Fibroblast of skin of left biceps (primary cell): ENCODE results near the gene VPS26A.

ENCODE experiments used
- DNase-seq, 2 experiments: peaks; one replicate each; pipeline ENCODE4 v3.0.0-alpha.2; 2013; ENCODE audit warnings: low read depth in 2 of 2

VPS26A gene

GRCh38 chr10:69179089-69179742 lies 55.2 kb downstream of the VPS26A start:
- DNase-seq = peak in 1 of 2 experiments; percentile 17

GRCh38 chr10:69179743-69180524 lies 56.0 kb downstream of the VPS26A start, which contains the start of gene SUPV3L1:
TSS of gene SUPV3L1 (plus strand) at chr10:69180234. CDS start at chr10:69180292, 58 bp downstream.
- peak; percentile 91 to 93 for DNase-seq

- no peak for DNase-seq
Measured at GRCh38 chr10:69180525-69181204, 56.7 kb downstream of the VPS26A start.

- no peak for DNase-seq
Measured at GRCh38 chr10:69181433-69181832, 57.5 kb downstream of the VPS26A start.

- no peak for DNase-seq
Measured at GRCh38 chr10:69182005-69182404, 58.0 kb downstream of the VPS26A start.

GRCh38 chr10:69186524-69186923 lies 62.5 kb downstream of the VPS26A start:
- no peak for DNase-seq

GRCh38 chr10:69201045-69201444 lies 77.1 kb downstream of the VPS26A start:
- no peak for DNase-seq

DNA sequence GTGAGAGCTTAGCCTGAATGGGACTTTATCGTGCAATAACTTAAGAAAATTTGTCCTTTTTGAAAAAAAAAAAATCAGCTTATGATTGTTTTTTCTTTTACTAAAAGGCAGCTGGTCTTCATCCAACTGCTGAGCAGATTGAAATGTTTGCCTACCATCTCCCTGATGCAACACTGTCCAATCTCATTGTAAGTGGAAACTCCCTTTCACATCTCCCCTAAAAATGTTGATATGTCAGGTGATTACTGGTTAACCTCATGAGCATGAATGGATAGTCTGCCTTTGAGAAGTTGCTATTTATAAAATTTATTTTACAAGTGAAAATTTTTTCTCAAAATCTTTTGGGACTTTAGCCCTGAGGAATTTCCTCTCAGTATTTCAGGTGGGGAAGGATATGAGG lies 78.4 kb downstream of the VPS26A start:
- no peak for DNase-seq

- DNase-seq = no peak
Measured at GRCh38 chr10:69208761-69209160, 84.8 kb downstream of the VPS26A start.

DNA sequence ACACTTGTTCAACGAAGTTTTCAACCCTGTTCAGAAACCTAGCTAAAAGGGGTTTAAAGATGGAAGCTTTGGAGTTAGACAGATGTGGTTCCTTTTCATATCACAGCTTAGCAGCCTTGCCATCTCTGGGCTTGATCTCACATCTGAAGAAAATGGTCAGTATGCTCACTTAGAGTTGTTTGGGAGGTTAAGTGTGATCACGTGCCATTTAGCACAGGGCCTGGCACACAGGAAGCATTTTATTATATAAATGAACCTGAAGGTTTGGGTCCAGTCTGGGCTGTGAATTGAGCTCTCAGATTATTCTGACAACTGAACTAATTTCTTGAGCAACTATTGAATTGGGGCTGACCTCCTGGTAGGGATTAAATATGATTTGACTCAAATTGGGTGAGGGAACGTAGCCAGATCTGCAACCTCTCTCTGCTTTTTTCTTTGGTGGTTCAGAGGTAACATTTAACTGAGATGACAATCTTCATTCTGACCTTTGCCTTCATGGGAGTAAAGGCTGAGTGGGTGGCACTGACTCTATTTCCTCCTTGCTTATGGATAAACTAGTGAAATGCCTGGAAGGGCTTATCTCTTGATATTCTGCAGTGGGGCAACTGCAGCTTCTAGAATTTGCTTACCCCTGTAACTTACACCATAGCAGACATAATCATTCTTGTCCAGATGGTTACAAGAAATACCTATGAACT lies 86.0 kb downstream of the VPS26A start:
- no peak for DNase-seq

DNA sequence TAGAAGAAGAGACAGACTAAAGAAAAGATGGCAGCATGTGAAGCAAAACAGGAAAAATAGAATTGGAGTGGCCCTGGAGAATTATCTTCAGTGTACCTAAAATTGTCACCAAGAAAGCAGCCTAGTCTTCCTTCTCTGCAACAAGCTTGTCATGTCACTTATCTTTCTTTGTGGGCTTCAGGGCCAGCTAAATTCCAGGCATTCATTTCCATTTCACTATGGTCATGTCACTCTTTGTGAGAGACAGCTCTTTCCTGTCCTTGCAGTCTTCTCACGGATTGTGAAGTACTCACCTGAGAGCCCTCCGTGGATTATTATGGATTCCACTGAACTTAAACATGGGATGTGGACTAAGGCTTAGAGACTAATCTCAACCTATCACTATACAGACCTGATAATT lies 87.1 kb downstream of the VPS26A start:
- no peak for DNase-seq

DNA sequence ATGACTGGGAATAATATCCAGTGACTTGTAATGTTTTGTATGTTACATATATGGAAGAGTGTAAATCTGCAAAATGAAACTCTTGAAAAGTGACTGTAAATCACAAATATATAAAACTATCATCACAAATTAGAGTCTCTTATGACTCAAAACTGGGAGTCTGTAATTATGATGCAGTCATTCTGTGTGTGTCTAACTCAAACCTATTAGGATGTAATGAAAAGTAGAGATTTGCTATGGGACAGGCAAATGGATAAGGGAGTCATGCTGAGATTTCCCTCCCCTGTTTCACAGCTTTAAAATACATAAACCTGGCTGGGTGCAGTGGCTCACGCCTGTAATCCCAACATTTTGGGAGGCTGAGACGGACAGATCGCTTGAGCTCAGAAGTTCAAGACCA lies 87.5 kb downstream of the VPS26A start:
- no peak for DNase-seq

GRCh38 chr10:69213591-69214311 lies 89.8 kb downstream of the VPS26A start:
- DNase-seq = no peak

DNA sequence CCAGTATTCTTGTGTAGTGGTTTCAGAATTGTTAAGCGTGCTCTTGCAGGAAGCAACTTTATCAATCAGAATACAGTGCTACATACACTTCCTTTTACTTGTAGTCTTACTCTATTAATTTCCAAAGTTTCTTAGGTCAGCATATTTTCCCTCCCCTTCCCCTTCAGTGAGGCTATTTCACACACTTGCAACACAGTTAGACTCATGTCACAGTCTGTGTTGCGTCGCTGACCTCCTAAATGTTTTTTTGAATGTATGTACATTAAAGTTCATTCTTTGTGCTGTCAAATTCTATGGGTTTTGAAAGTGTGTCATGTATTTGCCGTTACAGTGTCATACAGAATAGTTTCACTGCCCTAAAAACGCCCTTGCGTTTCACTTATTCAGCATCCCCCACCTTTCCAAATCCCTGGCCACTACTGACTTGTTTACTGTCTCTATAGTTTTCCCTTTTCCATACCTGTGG lies 90.7 kb downstream of the VPS26A start:
- DNase-seq = no peak

DNA sequence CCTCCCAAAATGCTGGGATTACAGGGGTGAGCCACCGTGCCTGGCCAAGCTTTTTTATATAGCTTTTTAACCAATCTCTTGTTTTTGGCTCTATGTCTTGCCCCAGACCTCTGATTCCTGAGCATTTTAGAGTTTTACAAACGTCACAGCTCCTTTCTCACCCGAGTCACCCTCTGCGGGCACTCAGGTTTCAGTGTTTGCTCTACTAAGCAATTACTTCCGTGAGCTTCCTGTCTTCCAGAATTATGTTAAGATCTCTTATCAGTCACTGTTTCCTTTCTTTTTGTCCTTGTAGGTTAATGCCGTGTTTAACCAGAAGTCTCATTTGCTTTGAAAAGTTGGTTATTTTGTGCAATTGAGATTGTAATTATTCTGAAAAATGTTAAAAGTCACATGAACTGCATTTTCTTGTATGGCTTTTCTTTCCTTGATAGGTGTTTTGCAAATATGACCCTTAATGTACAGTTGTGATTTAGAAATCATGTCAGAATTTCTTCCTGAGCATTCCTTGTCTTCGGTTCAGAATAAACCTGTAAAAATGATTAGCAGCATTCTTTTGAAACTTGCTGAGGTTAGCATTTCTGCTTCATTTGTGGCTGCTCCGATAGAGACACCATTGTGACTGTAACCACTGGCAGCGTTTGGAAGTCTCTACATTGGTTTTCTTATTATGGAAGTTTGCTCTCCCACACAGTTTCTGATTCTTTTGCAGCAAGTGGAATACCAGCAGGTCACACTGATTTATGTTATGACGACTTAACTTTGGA lies 91.6 kb downstream of the VPS26A start:
- DNase-seq = no peak

- DNase-seq = no peak
Measured at GRCh38 chr10:69216577-69217118, 92.7 kb downstream of the VPS26A start.

- peak; percentile 75 to 83 for DNase-seq
Measured at GRCh38 chr10:69217119-69217754, 93.3 kb downstream of the VPS26A start.

DNA sequence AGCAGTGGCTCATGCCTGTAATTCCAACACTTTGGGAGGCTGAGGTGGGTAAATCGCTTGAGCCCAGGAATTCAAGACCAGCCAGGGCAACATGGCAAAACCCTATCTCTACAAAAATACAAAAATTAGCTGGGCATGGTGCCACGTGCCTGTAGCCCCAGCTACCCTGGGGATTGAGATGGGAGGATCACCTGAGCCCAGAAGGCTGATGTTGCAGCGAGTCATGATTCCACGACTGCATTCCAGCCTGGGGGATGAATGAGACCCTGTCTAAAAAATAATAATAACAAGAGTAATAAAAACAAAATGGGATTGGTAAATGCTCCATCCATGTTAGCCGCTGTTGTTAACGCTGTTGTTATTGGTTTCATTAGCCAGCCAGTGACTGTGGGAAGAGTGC lies 94.9 kb downstream of the VPS26A start:
- no peak for DNase-seq

DNA sequence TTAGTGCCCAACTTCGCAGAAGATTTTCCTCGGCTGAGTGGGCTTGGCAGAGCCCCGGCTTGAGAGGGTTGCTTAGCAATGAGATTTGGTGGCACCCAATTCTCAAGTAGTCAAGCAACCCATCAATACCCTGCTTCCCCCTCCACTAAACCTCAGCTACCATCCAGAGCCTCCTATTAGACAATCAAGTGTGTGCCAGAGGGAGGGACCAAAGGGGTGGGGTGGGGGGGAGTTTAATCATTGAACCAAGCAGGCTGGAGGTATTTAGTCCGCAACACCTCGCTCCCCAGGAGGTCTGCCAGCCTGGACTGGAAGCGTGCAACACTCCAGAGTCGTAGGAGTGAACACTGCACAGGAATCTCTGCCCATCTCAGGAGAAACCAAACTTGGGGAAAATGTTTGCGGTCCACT lies 96.1 kb downstream of the VPS26A start, which contains the start of gene HKDC1:
HKDC1 (plus strand) TSS at position 292 of the 411 bp plus-strand sequence; CDS start at position 396, 104 bp downstream.
- DNase-seq = no peak

DNA sequence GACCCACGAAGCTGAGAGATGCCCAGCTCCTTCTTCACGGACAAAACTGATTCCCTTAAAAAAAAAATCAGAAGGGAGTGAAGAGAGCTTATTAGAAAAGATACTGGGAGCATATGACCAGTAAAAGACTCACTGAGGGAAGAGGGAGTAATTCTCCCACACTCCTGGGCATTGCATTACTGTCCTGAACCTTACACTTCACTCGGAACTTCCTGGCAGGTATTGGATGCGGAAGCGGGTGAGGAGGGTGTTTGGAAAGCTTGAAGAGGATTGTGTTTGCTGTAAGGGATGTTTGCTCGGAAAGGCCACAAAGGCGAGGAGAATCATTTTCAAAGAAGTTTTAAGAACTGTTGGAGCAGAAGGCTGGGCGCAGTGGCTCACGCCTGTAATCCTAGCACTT lies 96.5 kb downstream of the VPS26A start:
- no peak for DNase-seq
